Gastrocnemius medialis (tissue), 4 donors: Measurements from ENCODE around the gene SFSWAP. TPM values are rescaled to one million over a fixed set of nuclear protein-coding genes. Genes with fewer than 3 reads are reported as not detected.

Source experiments
- ATAC-seq, 2 donors: fragments of 150-250 bp; one replicate each; pipeline ENCODE4 v1.9.1; 2016
- DNase-seq, 2 donors: peaks; one replicate each; pipeline ENCODE4 v3.0.0-alpha.2; 2019
- H3K27ac ChIP-seq, 4 donors: fragments of 200-600 bp; sonication (generic); 1 replicate in 1 of 4; 2 replicates in 3 of 4; pipeline ENCODE4 v1.5.1; 2016 to 2018; ENCODE audit warnings: mild to moderate bottlenecking in 2 of 4, moderate library complexity in 1 of 4
- H3K27me3 ChIP-seq, 3 donors: fragments of 200-600 bp; sonication (generic) in 2 of 3; 1 replicate in 1 of 3; 2 replicates in 2 of 3; pipeline versions ENCODE4 v1.5.1 to v1.6.0; 2016 to 2019; ENCODE audit warnings: mild to moderate bottlenecking in 1 of 3, moderate library complexity in 1 of 3
- H3K36me3 ChIP-seq, 2 donors: fragments of 200-600 bp; sonication (generic) in 1 of 2; one replicate each; pipeline ENCODE4 v1.5.1; 2017 to 2018
- H3K4me1 ChIP-seq, 2 donors: fragments of 200-600 bp; sonication (generic) in 1 of 2; one replicate each; pipeline ENCODE4 v1.5.1; 2016 to 2017; ENCODE audit warnings: mild to moderate bottlenecking in 2 of 2
- H3K4me3 ChIP-seq, 4 donors: fragments of 200-600 bp; sonication (generic) in 3 of 4; 1 replicate in 1 of 4; 2 replicates in 3 of 4; pipeline ENCODE4 v1.5.1; 2016 to 2019; ENCODE audit warnings: mild to moderate bottlenecking in 2 of 4
- H3K9me3 ChIP-seq, 3 donors: fragments of 200-600 bp; sonication (generic) in 2 of 3; 1 replicate in 1 of 3; 2 replicates in 2 of 3; pipeline ENCODE4 v1.5.1; 2016 to 2019
- POLR2A ChIP-seq, 2 donors: fragments of 450-650 bp; IDR thresholded peaks; one replicate each; pipeline ENCODE4 v1.6.1; 2017; ENCODE audit warnings: antibody characterized with exemption in 2 of 2, mild to moderate bottlenecking in 2 of 2, moderate library complexity in 2 of 2
- in situ Hi-C, 4 donors: fragments of 200-750 bp; cut with MboI; loops; one replicate each; pipeline versions ENCODE4 v1.15.0 to v1.8.0; 2017; ENCODE audit warnings: low sequenced_read_pairs in 4 of 4
- intact Hi-C: fragments of 100-400 bp; cut with DNase I; formaldehyde crosslinking; loops from one replicate; pipeline ENCODE4 v1.15.1; 2023; ENCODE audit warnings: low total_unique reads
- total RNA-seq, 4 donors: library from RNA; depleted of rRNA; stranded (reverse); fragments of >200 nt; gene quantifications; one replicate each; pipeline versions ENCODE4 v1.1.0 to v1.2.3, GENCODE V29; 2016
- TF ChIP-seq, protein P1 (sequence below), 5 experiments: fragments of 450-650 bp in 3 of 5; fragments of 200-600 bp in 2 of 5; sonication (generic) in 2 of 5; IDR thresholded peaks in 4 of 5; conservative IDR thresholded peaks in 1 of 5; 1 replicate in 4 of 5; 2 replicates in 1 of 5; pipeline ENCODE4 v1.5.1; 2016 to 2019; ENCODE audit warnings: antibody characterized with exemption in 5 of 5, mild to moderate bottlenecking in 3 of 5, moderate library complexity in 3 of 5

SFSWAP gene
- total RNA-seq, 4 donors from 2014 or later = 18.0 to 29.7 (median 25.4) TPM

DNA sequence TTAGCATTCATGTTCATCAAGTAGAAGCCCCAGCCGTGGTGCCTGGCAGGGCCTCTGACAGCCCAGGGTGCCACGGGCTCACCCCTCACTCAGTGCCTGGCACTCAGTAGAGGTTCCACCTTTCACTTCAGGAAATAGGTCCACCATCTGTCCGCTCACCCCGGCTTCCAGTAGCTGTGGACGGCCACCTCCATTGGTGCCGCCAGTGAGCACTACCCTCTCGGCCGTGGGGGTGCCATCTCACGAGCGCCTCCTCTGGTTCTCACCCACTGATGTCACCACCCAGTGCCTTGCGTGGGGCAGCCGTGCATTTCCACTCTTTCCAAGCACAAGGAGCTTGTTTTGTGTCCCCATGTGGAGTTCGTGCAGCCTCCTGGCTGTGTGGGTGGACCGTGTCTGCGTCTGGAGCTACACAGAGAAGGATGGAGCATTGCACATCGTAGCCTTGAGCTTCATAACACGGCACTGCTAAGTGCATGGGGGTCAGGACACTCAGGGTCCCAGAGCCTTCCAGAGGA, 76.3 kb downstream of the SFSWAP start:
- in situ Hi-C loops (no loop called here), intact Hi-C loops (no loop called here)
- H3K36me3 ChIP-seq = peaks cover 3 to 51% of the 10 kb centered on the region in 2 donors

DNA sequence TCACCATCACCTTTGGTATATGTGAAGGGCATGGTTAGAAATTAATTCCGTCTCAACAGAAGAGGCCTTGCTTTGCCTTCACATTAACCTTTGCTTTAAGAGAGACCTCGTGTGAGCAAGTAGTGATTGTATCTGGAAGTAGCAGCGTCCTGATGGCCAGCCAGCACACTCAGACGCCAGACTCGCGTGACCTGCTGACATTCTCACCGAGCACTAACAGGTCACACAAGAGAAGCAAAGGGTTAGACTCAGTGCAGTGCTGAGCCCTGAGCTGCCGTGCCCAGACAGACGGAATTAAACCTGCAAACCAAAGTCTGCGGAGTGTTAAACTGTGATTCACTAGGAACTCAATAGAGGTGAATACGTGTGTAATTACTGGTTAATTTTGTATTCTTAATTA, 77.2 kb downstream of the SFSWAP start:
- in situ Hi-C loops = no loop called here
- ATAC-seq = no peak

More for the DNA sequence above, 76.3 kb downstream of the SFSWAP start:
- no peak for TF ChIP-seq POLR2A (IDR thresholded peaks at IDR 0.05)
- ATAC-seq = no peak
- peaks cover 14 to 15% of the 10 kb centered on the region in 2 donors for H3K4me1 ChIP-seq
- no peaks in the 10 kb centered on the region for H3K9me3 ChIP-seq
- no peak overlapping the region for H3K4me3 ChIP-seq
- no peaks in the 10 kb centered on the region for H3K27me3 ChIP-seq
- H3K27ac ChIP-seq = no peak overlapping the region
- no peak for DNase-seq

DNA sequence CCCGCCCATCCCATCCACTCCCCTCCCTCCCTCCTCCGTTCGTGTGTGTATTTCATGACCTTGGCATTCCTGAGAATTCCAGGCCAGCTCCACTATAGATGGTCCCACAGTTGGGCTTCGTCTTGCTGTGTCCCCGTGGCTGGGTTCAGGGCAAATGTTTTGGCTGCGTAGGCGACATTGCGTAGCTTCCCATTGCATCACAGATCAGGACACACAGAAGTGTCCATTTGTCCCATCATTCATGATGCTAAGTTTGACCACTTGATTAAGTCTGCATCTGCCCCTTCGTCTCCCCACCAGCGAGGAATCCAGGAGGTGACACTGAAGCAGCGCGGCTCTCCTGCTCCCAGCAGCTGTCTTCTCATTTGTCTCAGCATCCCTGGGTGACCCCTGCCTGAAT, 78.7 kb downstream of the SFSWAP start:
- in situ Hi-C loops = no loop called here
- DNase-seq = no peak
- Histone ChIP-seq H3K9me3 (no peaks in the 10 kb centered on the region), H3K36me3 (peaks cover 3 to 58% of the 10 kb centered on the region in 2 donors), H3K27me3 (no peaks in the 10 kb centered on the region), H3K4me3 (no peak overlapping the region), H3K4me1 (peaks cover 0 to under 1% of the 10 kb centered on the region in 2 donors), H3K27ac (no peak overlapping the region)
- TF ChIP-seq, protein P1, sequence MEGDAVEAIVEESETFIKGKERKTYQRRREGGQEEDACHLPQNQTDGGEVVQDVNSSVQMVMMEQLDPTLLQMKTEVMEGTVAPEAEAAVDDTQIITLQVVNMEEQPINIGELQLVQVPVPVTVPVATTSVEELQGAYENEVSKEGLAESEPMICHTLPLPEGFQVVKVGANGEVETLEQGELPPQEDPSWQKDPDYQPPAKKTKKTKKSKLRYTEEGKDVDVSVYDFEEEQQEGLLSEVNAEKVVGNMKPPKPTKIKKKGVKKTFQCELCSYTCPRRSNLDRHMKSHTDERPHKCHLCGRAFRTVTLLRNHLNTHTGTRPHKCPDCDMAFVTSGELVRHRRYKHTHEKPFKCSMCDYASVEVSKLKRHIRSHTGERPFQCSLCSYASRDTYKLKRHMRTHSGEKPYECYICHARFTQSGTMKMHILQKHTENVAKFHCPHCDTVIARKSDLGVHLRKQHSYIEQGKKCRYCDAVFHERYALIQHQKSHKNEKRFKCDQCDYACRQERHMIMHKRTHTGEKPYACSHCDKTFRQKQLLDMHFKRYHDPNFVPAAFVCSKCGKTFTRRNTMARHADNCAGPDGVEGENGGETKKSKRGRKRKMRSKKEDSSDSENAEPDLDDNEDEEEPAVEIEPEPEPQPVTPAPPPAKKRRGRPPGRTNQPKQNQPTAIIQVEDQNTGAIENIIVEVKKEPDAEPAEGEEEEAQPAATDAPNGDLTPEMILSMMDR (IDR thresholded peaks at IDR 0.05 in 4 of 5, conservative IDR thresholded peaks at IDR 0.05 in 1 of 5) = no peak
- TF ChIP-seq POLR2A (IDR thresholded peaks at IDR 0.05) = no peak
- intact Hi-C loops = no loop called here
- ATAC-seq = no peak

More for the DNA sequence above, 77.2 kb downstream of the SFSWAP start:
- H3K9me3 ChIP-seq = no peaks in the 10 kb centered on the region
- no peak overlapping the region for H3K27ac ChIP-seq
- TF ChIP-seq, protein P1 (IDR thresholded peaks at IDR 0.05 in 4 of 5, conservative IDR thresholded peaks at IDR 0.05 in 1 of 5) = no peak
- no peak for TF ChIP-seq POLR2A (IDR thresholded peaks at IDR 0.05)
- H3K4me1 ChIP-seq = peaks cover 14 to 15% of the 10 kb centered on the region in 2 donors
- H3K27me3 ChIP-seq = no peaks in the 10 kb centered on the region
- no peak for DNase-seq
- intact Hi-C loops = no loop called here
- H3K4me3 ChIP-seq = no peak overlapping the region
- peaks cover 3 to 54% of the 10 kb centered on the region in 2 donors for H3K36me3 ChIP-seq

DNA sequence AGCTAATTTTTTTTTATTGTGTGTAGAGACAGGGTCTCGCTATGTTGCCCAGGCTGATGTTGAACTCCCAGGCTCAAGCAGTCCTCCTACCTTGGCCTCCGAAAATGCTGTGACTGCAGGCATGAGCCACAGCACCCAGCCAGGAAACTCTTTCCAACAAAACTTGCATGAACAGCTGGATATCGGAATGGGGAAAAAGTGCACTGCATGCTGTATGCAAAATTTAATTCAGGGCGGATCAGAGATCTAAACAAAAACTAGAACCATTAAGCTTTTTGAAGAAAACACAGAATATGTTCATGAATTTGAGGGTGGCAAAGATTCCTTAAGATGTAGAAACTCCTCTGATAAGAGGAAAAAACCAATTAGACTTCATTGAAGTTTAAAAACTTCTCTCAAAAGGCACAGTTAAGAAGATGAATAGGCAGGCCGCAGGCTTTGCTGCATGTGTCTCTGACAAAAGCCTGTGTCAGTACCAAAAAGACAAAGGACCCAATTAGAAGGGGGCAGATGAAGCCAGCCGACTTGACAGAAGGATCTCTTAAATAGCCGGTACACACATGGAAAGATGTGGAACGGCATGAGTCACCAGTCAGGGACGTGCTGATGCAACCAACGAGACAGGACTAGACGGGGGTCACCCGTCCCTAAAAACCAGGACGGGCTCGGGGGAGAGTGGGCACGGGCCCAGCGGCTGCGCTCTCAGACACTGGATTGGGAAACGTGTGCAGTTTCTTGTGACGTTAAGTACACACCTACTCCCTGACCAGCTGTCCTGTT, 82.5 kb downstream of the SFSWAP start:
- Histone ChIP-seq H3K4me1 (no peaks in the 10 kb centered on the region), H3K4me3 (no peak overlapping the region), H3K9me3 (no peaks in the 10 kb centered on the region), H3K27ac (no peak overlapping the region), H3K36me3 (peaks cover 0 to 55% of the 10 kb centered on the region in 2 donors), H3K27me3 (no peaks in the 10 kb centered on the region)
- in situ Hi-C loops = no loop called here
- TF ChIP-seq, protein P1 (IDR thresholded peaks at IDR 0.05 in 4 of 5, conservative IDR thresholded peaks at IDR 0.05 in 1 of 5) = no peak
- TF ChIP-seq POLR2A (IDR thresholded peaks at IDR 0.05) = no peak
- ATAC-seq (no peak), DNase-seq (no peak)
- intact Hi-C loops = no loop called here

DNA sequence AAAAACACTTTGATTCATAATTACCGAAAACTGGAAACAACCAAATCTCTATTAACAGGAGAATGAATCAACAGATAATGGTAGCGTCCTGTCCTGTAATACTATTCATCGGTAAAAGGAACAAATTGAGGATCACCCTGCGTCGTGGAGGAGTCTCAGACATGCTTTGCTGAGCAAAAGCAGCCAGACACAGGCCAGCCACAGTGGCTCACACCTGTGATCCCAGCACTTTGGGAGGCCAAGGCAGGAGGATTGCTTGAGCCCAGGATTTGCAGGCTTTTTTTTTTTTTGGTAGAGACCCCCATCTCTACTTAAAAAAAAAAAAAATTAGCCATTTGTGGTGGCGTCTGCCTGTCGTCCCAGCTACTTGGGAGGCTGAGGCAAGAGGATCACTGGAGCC, 83.2 kb downstream of the SFSWAP start:
- no peaks in the 10 kb centered on the region for H3K4me1 ChIP-seq
- no peaks in the 10 kb centered on the region for H3K9me3 ChIP-seq
- in situ Hi-C loops = no loop called here
- no peaks in the 10 kb centered on the region for H3K27me3 ChIP-seq
- intact Hi-C loops = no loop called here
- TF ChIP-seq POLR2A (IDR thresholded peaks at IDR 0.05) = no peak
- TF ChIP-seq, protein P1 (IDR thresholded peaks at IDR 0.05 in 4 of 5, conservative IDR thresholded peaks at IDR 0.05 in 1 of 5) = no peak
- no peak for DNase-seq
- H3K4me3 ChIP-seq = no peak overlapping the region
- no peak overlapping the region for H3K27ac ChIP-seq
- ATAC-seq = no peak
- peaks cover 0 to 58% of the 10 kb centered on the region in 2 donors for H3K36me3 ChIP-seq
